Measurements from ENCODE around the gene EXOSC2. TPM values are rescaled to one million over a fixed set of nuclear protein-coding genes. Genes with fewer than 3 reads are reported as not detected.

The EXOSC2 gene
- total RNA-seq, 1 donor from 2014 or later: 19.0 TPM

- no peak for DNase-seq (ENCODE audit: low spot score)
Measured at GRCh38 chr9:130738281-130738680, 44.7 kb downstream of the EXOSC2 start.

- no peak for DNase-seq (ENCODE audit: low spot score)
Measured at GRCh38 chr9:130739081-130739480, 45.5 kb downstream of the EXOSC2 start.

GRCh38 chr9:130740218-130741023, 46.8 kb downstream of the EXOSC2 start:
- DNase-seq (ENCODE audit: low spot score): no peak

DNA sequence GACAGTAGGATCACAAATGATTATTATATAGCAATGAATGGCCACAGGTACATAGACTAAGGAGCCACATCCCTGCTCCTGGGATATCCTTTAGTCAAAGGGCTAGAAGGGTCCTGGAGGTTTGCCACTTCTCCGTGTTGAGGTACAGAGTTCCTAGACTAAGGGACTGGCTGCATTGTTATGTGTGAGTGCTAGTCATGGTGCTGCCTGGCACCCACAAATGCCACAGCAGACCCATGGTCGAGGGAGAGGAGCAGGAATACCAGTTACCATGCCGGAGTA, 47.4 kb downstream of the EXOSC2 start:
- no peak for DNase-seq (ENCODE audit: low spot score)

DNA sequence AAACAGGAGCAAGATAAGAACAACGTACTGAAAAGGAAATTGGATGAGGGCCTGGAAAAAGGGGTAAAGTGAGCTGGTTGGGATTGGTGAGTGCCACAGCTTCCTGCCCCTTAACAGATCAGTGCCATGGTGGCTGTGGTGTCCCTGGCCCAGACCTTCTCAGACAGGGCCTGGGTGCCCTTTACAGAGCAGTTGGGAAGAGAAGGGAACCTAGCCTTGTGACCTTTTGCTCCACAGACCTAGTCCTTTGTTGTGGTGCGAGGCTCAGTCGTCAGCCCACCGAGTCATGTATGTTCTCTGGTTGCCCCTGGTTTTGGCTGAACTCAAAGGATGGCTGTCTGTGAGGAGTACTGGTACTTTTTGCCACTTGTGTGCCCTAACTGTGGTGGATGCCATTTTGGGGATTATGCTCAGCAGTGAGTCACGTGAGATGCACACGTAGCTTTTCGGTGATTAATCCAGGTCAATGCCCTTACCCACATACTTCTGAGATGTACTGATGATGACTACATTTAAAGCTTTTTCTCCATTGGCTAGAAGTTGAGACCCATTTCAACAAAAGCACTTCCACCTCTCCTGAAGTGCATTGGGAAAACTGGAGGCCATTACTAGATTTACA, 48.4 kb downstream of the EXOSC2 start:
- no peak for DNase-seq (ENCODE audit: low spot score)

DNA sequence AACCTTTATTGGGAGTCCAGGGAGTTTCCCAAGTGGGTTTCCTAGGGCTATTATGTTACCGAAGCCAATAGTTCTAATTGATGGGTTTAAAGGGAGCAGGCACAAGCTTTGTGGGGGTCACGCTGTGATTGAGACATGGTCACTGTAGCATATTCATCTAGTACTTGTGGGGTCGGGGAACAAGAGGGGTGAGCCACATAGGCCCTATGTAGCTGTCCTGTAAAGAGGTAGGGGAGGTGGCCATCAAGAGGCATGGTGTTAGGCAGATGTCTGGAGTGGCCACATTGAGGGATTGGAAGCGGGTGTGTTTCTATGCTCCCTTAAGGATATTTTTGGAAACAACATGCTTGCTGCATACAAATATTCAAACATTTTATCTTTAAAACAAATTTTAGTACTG, 50.1 kb downstream of the EXOSC2 start:
- DNase-seq (ENCODE audit: low spot score): no peak

DNA sequence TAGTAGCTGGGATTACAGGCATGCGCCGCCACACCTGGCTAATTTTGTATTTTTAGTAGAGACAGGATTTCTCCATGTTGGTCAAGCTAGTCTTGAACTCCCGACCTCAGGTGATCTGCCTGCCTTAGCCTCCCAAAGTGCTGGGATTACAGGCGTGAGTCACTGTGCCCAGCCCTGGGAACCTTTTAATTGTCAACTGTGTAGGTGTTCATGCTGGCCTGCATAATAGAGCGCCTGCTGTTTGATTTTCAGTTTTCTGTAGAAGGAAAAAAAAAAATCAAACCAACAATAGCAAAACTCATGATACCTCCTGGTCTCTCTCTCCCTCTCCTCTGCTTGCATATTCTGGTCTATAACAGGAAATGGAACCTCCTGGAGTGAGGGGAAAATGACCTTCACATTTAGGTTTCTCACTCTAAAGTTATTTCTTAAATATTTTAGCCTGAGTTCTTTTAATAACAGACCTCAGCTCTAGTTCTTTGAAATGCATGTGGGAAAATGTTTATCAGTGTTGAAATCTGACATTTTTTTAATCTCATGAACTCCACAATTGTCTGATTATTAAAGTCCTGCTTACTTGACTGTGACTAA, 51.7 kb downstream of the EXOSC2 start:
- no peak for DNase-seq (ENCODE audit: low spot score)

- DNase-seq (ENCODE audit: low spot score): no peak
Measured at GRCh38 chr9:130745829-130746228, 52.2 kb downstream of the EXOSC2 start.

DNA sequence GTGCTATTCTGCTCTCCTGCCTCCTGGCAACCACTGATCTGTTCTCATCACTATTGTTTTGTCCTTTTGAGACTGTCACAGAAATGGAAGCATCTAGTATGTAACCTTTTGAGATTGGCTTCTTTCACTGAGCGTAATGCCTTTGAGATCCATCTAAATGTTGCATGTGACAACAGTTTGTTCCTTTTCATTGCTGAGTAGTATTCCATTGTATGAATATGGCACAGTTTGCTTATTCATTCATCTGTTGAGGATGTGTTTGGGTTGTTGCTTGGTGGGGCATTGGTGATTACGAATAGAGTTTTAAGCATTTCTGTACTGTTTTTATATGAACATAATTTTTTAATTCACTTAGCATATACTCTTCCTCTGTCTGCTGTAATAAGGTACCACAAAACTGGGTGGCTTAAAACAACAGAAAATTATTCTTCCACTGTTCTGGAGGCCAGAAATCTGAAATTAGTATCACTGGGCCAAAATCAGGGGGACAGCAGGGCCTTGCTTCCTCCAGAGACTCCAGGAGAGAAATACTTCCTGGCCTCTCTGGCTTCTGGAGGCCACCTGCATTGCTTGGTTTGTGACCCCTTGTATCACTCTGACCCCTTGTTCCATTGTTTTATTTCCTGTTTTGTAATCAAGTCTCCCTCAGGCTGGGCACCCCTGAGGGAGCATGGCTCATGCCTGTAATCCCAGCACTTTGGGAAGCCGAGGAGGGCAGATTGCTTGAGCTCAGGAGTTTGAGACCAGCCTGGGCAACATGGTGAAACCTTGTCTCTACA, 53.0 kb downstream of the EXOSC2 start:
- no peak for DNase-seq (ENCODE audit: low spot score)

DNA sequence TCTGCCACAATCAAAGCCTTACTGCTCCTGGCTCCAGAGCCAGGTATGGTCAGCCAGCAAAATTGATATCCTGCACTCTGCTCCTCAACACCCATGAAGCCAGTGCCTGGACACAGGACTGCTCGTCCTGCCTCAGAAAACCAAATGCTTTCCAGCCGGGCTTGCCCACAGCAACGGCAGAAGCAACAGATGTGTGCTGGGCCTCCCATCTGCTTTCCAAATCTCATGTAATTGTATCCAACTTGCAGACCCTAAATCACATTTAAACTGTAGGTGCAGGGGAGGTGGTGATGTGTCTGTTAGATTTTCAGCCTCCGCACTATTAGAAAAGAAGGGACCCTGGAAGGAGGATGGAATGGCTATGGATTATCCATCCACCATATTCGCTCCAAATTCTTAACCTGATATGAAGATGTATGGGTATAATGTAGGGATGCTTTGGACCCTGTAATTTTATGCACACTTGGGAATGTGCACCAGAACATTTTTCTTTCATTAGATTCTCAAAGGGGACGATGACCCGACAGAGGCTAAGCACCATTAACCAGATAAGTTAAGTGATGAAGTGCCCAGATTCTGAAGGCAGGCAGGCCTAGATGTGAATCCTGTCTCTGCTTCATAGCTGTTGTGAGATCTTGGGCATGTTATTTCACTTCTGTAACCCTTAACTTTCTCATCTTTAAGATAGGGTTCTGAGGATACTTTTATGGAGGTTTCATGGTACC, 58.2 kb downstream of the EXOSC2 start:
- no peak for DNase-seq (ENCODE audit: low spot score)

Other genes starting within 250 kb of the EXOSC2 start
- gene ASS1, start 248.8 kb upstream of the EXOSC2 start, total RNA-seq: 166 TPM
- gene FUBP3, start 114.2 kb upstream of the EXOSC2 start, total RNA-seq: 51.8 TPM
- 0.09 TPM for gene PRDM12, start 29.2 kb upstream of the EXOSC2 start, total RNA-seq
- gene ABL1, start 141.5 kb downstream of the EXOSC2 start, total RNA-seq: 85.9 TPM
- not detected for gene QRFP, start 203.0 kb downstream of the EXOSC2 start, total RNA-seq
- 6.0 TPM for gene FIBCD1, start 245.5 kb downstream of the EXOSC2 start, total RNA-seq